Coronary artery (tissue), 2 donors: ENCODE results near the gene ELOVL7.
"Not testable (repeated sequence)": the region's sequence is repeated elsewhere in the genome, so short reads cannot be mapped to it uniquely, and the experiment has no call there.

Experiments
- DNase-seq: peaks from one replicate; pipeline ENCODE4 v3.0.0-alpha.2; 2017; ENCODE audit warnings: low spot score
- H3K27ac ChIP-seq, 2 donors: fragments of 200-600 bp; sonication (generic); one replicate each; pipeline ENCODE4 v1.5.1; 2016 to 2019
- H3K4me3 ChIP-seq: fragments of 200-600 bp; sonication (generic); 2 replicates; pipeline ENCODE4 v1.5.1; 2016; ENCODE audit warnings: mild to moderate bottlenecking, moderate library complexity
- TF ChIP-seq, protein P1 (sequence below): fragments of 200-600 bp; sonication (generic); IDR thresholded peaks from one replicate; pipeline ENCODE4 v1.5.1; 2019; ENCODE audit warnings: antibody characterized with exemption

Gene ELOVL7

DNA sequence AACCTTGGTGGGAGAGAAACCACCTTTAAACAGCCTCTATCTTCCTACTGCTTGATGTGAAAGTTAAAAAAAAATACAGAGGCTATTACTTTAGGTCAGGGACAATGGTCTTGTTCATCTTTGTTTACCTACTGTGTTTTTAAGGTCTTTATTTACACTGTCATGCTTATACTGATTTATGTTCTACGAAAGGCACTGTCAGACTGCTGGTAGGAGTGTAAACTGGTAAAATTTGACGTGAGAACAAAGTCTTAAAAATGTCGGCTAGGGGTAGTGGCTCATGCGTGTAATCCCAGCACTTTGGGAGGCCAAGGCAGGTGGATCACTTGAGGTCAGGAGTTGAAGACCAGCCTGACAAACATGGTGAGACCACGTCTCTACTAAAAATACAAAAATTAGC, 42.1 kb upstream of the ELOVL7 start:
- no peak overlapping the region for H3K27ac ChIP-seq
- TF ChIP-seq, protein P1, sequence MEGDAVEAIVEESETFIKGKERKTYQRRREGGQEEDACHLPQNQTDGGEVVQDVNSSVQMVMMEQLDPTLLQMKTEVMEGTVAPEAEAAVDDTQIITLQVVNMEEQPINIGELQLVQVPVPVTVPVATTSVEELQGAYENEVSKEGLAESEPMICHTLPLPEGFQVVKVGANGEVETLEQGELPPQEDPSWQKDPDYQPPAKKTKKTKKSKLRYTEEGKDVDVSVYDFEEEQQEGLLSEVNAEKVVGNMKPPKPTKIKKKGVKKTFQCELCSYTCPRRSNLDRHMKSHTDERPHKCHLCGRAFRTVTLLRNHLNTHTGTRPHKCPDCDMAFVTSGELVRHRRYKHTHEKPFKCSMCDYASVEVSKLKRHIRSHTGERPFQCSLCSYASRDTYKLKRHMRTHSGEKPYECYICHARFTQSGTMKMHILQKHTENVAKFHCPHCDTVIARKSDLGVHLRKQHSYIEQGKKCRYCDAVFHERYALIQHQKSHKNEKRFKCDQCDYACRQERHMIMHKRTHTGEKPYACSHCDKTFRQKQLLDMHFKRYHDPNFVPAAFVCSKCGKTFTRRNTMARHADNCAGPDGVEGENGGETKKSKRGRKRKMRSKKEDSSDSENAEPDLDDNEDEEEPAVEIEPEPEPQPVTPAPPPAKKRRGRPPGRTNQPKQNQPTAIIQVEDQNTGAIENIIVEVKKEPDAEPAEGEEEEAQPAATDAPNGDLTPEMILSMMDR: no peak
- H3K4me3 ChIP-seq: no peak overlapping the region

DNA sequence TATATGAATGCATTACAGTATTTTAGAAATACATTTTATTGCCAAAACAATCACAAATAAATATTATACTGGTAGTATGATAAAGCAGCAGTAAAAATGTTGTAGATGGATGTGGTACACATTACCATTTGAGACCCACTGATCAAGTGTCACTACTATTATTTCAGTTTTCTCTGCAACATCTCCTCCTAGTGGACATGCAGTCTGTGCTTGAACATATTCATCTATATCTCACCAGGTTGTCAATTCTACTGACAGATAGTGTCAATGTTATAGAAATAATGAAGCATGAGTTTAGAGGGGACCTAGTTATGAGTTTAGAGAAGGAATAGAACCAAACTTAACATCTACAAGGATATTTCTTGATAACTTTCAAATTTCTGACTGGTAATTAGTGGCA, 39.2 kb upstream of the ELOVL7 start:
- no peak overlapping the region for H3K27ac ChIP-seq
- no peak for DNase-seq
- H3K4me3 ChIP-seq: no peak overlapping the region
- TF ChIP-seq, protein P1: no peak

More for the DNA sequence above, 42.1 kb upstream of the ELOVL7 start:
- DNase-seq: no peak

DNA sequence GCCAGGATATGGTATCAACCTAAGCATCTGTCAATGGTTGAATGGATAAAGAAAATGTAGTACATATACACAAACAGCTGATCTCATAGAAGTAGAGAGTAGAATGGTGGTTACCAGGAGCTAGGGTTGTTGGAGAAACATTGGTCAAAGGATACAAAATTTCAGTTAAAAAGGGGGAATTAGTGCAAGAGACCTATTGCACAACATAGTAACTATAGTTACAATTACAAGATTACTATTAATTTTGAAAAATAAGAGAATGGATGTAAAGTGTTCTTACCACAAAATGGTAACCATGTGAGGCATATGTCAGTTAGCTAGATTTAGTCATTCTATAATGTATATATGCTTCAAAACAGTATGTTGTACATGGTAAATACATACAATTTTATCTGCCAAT, 28.8 kb upstream of the ELOVL7 start:
- H3K27ac ChIP-seq: no peak overlapping the region
- no peak overlapping the region for H3K4me3 ChIP-seq
- DNase-seq: no peak
- TF ChIP-seq, protein P1: no peak

DNA sequence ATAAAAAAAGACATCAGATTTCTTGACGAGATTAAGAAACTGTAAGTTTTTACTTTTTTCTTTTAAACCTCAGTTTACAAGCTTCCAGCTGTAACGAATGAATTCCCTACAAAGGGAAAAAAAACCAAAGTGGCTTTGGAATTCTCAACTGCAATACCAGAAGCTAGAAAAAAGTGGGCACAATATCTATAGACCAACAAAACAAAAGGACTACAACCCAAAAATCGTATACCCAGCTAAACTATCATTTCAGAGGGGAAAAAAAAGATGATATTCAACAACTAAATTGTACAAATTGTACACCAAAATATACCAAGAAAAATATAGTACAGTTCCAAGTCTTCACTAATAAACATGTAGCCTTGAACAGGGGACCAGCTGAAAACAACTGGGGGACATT, 26.8 kb upstream of the ELOVL7 start:
- TF ChIP-seq, protein P1: no peak
- no peak for DNase-seq
- H3K27ac ChIP-seq: no peak overlapping the region
- no peak overlapping the region for H3K4me3 ChIP-seq

DNA sequence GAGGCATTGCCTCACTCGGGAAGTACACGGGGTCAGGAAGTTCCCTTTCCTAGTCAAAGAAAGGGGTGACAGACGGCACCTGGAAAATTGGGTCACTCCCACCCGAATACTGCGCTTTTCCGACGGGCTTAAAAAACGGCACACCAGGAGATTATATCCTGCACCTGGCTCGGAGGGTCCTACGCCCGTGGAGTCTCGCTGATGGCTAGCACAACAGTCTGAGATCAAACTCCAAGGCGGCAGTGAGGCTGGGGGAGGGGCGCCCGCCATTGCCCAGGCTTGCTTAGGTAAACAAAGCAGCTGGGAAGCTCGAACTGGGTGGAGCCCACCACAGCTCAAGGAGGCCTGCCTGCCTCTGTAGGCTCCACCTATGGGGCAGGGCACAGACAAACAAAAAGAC, 16.5 kb upstream of the ELOVL7 start:
- H3K4me3 ChIP-seq, H3K27ac ChIP-seq, DNase-seq: not testable (repeated sequence)

DNA sequence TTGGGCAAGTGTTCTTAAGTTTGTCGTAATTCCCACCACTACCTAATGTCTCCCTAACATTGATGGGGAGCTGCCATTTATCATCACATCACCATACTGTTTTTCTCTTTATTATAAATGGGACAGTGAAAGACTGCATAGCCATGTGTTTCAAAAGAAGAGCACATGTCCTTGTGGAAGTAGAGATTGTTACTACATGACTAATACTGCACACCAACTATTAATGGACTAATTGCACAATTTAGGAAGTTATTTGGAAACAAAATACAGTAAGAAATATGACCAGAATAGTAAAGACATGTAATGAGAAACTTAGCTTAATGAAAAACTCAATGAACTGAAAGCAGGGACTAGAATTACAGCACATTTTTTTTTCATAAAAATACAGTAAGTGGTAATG, 12.0 kb upstream of the ELOVL7 start:
- TF ChIP-seq, protein P1: no peak
- no peak overlapping the region for H3K4me3 ChIP-seq
- no peak overlapping the region for H3K27ac ChIP-seq
- no peak for DNase-seq

DNA sequence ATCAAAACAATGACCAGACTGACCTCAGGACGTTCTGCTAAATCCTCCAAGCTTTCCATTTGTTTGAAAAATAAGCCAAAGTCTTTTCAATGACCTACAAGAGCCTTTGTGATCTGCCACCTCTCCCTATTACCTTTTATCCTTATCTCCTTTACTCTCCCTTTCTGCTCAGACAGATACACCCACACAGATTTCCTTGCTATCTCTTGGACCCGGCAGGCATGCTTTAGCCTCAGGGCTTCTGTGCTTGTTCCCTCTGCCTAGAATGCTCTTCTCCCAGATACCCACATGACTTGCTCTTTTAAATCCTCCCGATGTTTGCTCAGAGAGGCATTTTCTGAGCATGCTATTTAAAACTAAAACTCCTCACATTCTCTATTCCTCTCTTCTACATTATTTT, 8.9 kb upstream of the ELOVL7 start:
- no peak for DNase-seq
- no peak overlapping the region for H3K4me3 ChIP-seq
- H3K27ac ChIP-seq: no peak overlapping the region
- TF ChIP-seq, protein P1: no peak

DNA sequence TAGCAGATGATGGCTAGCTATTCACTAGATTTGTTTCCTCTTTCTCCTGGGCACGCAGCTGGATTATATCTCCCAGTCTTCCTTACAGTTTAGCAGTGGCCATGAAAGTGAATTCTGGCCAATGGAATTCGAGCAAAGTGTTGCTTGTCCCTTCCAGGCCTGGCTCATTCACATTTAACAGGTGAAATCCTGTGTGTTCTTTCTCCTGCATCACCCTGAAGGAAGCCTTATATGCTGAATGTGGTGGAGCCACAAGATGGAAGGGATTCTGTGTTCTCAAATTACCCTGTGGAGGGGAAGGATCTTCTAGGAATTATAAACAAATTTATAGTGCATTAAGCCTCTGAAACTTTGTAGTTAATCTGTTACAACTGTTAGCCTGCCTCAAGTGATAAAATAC, 8.2 kb upstream of the ELOVL7 start:
- TF ChIP-seq, protein P1: no peak
- DNase-seq: no peak
- Histone ChIP-seq H3K27ac (no peak overlapping the region), H3K4me3 (no peak overlapping the region)
